Kidney (tissue), 14 donors: Measurements from ENCODE around the gene PPM1B. TPM values are rescaled to one million over a fixed set of nuclear protein-coding genes. Genes with fewer than 3 reads are reported as not detected.

Source experiments
- DNase-seq, 5 donors: peaks; one replicate each; pipeline ENCODE4 v3.0.0-alpha.2; 2013 to 2020
- FAIRE-seq: peaks from 2 replicates; lab custom pipeline; 2012; peaks lifted over from hg19 to GRCh38; lab: Jason Lieb, UNC
- H3K27ac ChIP-seq, 2 donors: one replicate each; pipeline ENCODE4 v1.7.0; 2013; ENCODE audit warnings: low read depth in 2 of 2, low read length in 2 of 2, inconsistent platforms in 1 of 2
- H3K27me3 ChIP-seq: one replicate; pipeline ENCODE4 v1.7.1; 2013; ENCODE audit warnings: low read length, inconsistent platforms; ENCODE audit not compliant: control insufficient read depth, insufficient read depth
- H3K36me3 ChIP-seq, 3 donors: one replicate each; pipeline versions ENCODE4 v1.7.0 to v1.7.1; 2013; ENCODE audit warnings: low read length in 3 of 3, control low read depth in 1 of 3, inconsistent platforms in 1 of 3; ENCODE audit not compliant: insufficient read depth in 3 of 3, control insufficient read depth in 2 of 3
- H3K4me1 ChIP-seq, 3 donors: one replicate each; pipeline versions ENCODE4 v1.7.0 to v1.7.1; 2013; ENCODE audit warnings: low read length in 3 of 3, inconsistent platforms in 1 of 3, low read depth in 1 of 3; ENCODE audit not compliant: control insufficient read depth in 2 of 3, insufficient read depth in 2 of 3
- H3K4me3 ChIP-seq, 3 donors: one replicate each; pipeline versions ENCODE4 v1.7.0 to v1.8.1; 2013; ENCODE audit warnings: low read length in 3 of 3, control low read depth in 1 of 3, inconsistent platforms in 1 of 3
- H3K9ac ChIP-seq, 3 donors: one replicate each; pipeline versions ENCODE4 v1.7.0 to v1.7.1; 2013; ENCODE audit warnings: low read length in 3 of 3, control low read depth in 1 of 3, inconsistent platforms in 1 of 3
- H3K9me3 ChIP-seq, 3 donors: one replicate each; pipeline versions ENCODE4 v1.7.0 to v1.7.1; 2013; ENCODE audit warnings: low read length in 3 of 3, control low read depth in 1 of 3, inconsistent platforms in 1 of 3; ENCODE audit not compliant: control insufficient read depth in 2 of 3, insufficient read depth in 1 of 3
- CTCF ChIP-seq: IDR thresholded peaks from 3 replicates; pipeline ENCODE4 v1.5.1; 2012; ENCODE audit warnings: mild to moderate bottlenecking, moderate library complexity, borderline replicate concordance; ENCODE audit not compliant: insufficient read depth; ENCODE audit errors: extremely low read depth
- intact Hi-C: fragments of 100-400 bp; cut with DNase I; formaldehyde crosslinking; loops from one replicate; pipeline ENCODE4 v1.11.1; 2022
- polyA plus RNA-seq: library from polyadenylated mRNA; stranded (reverse); fragments of 350-450 nt; fragmentation: Illumina TruSeq; extraction: RNeasy Lipid Tissue Mini Kit (QIAGEN cat#74804); gene quantifications from one replicate; pipeline ENCODE4 v1.2.3, GENCODE V29; 2014; ENCODE audit warnings: low read depth, low replicate concordance; ENCODE audit not compliant: insufficient read depth
- total RNA-seq: library from RNA; stranded (reverse); fragmentation: NEBNext Ultra II Directional; extraction: Animal tissue kit (Norgen Biotek cat#: 25700); gene quantifications from one replicate; pipeline ENCODE4 v1.2.1, GENCODE V29; 2021
- donor health status: control.
- donor health status: control.
- donor health status: control.
- donor health status: control.
- donor health status: control.
- donor health status: DM: yes; HTN: yes; CAD: no.
- donor health status: Normal renal cell carcinoma (clear cell type).

PPM1B gene
- total and polyA plus RNA-seq, 2 donors from 2014 or later = 19.8 to 45.9 TPM

GRCh38 chr2:44121899-44122298 lies 46.8 kb upstream of the PPM1B start:
- H3K9me3 ChIP-seq = no peaks in the 10 kb centered on the region
- no peak overlapping the region for H3K9ac ChIP-seq
- no peaks in the 10 kb centered on the region for H3K4me1 ChIP-seq
- no peak overlapping the region for H3K4me3 ChIP-seq
- DNase-seq (no peak), FAIRE-seq (no peak)
- intact Hi-C loops = no loop called here
- no peaks in the 10 kb centered on the region for H3K36me3 ChIP-seq
- TF ChIP-seq CTCF = no peak
- no peaks in the 10 kb centered on the region for H3K27me3 ChIP-seq
- H3K27ac ChIP-seq = no peak overlapping the region

DNA sequence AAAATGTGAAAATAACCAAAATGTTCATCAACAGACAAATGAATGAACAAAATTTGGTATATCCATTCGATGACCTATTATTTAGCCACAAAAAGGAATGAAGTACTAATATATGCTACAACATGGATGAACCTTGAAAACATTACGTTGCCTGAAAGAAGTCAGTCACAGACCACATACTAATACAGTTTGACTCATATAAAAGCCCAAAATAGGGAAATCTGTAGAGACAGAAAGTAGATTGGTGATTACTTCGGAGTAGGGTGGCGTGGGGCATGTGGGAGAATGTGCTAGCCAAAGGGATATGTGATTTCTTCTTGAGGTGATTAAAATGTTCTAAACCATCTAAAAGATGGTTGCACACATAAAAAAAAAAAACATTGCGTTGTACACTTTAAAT lies 44.2 kb upstream of the PPM1B start:
- no peak for TF ChIP-seq CTCF
- H3K9ac ChIP-seq = no peak overlapping the region
- H3K36me3 ChIP-seq = no peaks in the 10 kb centered on the region
- no peak for DNase-seq
- H3K4me3 ChIP-seq = no peak overlapping the region
- intact Hi-C loops = no loop called here
- no peaks in the 10 kb centered on the region for H3K9me3 ChIP-seq
- no peaks in the 10 kb centered on the region for H3K27me3 ChIP-seq
- no peak overlapping the region for H3K27ac ChIP-seq
- H3K4me1 ChIP-seq = no peaks in the 10 kb centered on the region
- no peak for FAIRE-seq

DNA sequence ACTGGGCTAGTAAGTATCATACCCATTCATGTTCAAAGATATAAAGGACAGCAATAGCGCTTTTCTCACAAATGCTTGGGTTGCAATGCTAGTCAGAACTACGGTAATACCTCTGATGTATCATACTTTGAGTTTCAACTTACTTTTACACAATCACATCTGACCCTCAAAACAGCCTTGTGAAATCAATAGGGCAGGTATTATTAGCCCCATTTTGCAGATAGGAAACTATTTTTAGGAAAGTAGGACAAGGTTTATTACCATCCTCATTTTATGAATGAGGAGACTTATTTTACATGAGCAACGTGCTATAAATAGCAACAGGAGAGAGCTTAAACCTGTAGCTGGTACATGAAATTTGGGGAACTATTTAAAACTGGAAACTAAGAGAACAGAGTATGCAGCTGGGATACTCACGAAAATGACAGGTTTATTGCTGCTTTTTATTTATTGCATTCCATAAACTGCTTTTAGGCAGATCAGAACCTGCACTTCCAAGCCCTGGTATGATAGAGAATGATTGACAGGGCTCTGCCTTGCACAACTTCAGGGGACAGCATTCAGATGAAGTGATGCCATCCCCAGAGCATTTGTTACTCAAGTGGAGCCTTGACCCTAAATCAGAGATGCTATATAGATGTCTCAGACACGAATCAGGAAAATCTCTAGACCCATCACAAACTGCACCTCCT lies 42.4 kb upstream of the PPM1B start:
- H3K4me3 ChIP-seq = no peak overlapping the region
- FAIRE-seq (no peak), DNase-seq (peak in 1 of 5 donors; percentile 8)
- no peaks in the 10 kb centered on the region for H3K9me3 ChIP-seq
- H3K4me1 ChIP-seq = no peaks in the 10 kb centered on the region
- no peak overlapping the region for H3K27ac ChIP-seq
- H3K27me3 ChIP-seq = no peaks in the 10 kb centered on the region
- no peaks in the 10 kb centered on the region for H3K36me3 ChIP-seq
- no peak for TF ChIP-seq CTCF
- no peak overlapping the region for H3K9ac ChIP-seq
- intact Hi-C loops = no loop called here

DNA sequence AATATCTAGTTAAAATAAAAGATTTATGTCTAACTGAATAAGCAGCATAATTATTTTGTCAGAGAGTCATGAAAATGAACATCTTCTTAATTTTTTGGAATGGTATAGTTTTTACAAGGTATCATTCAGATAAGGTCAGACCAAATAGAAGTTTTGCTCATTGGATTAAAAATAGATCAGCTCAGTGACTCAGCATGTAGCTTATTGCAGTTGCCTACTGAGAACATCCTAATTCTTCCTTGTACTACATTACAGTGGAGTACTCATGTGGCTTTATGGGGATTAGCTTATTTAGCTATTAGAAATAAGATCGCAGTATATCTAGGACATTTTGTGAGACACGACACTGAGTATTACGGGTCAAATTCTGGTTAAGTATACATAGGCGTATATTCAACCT lies 38.2 kb upstream of the PPM1B start:
- Histone ChIP-seq H3K36me3 (no peaks in the 10 kb centered on the region), H3K4me1 (no peaks in the 10 kb centered on the region), H3K4me3 (no peak overlapping the region), H3K27ac (no peak overlapping the region), H3K9me3 (no peaks in the 10 kb centered on the region), H3K9ac (no peak overlapping the region), H3K27me3 (no peaks in the 10 kb centered on the region)
- TF ChIP-seq CTCF = no peak
- no peak for FAIRE-seq
- DNase-seq = no peak
- intact Hi-C loops = no loop called here
